Activated B cell treated with CpG ODN at 0.5 μM for 24 hours (primary cell): ENCODE results near the gene TTN. TPM values are rescaled to one million over a fixed set of nuclear protein-coding genes. Genes with fewer than 3 reads are reported as not detected.

Source experiments
- ATAC-seq: fragments of 200-7000 bp; cut with Tn5 transposase; one replicate; pipeline ENCODE4 v1.10.0; 2021; ENCODE audit warnings: low read depth, mild to moderate bottlenecking, moderate library complexity
- CTCF ChIA-PET: fragments of 350-600 bp; sonication (Branson Sonifier 250); formaldehyde crosslinking; loops from one replicate; lab custom pipeline; 2021; ENCODE audit warnings: antibody characterized with exemption; lab: Charles Lee
- POLR2A ChIA-PET: fragments of 350-600 bp; sonication (Branson Sonifier 250); formaldehyde crosslinking; loops from one replicate; lab custom pipeline; 2021; ENCODE audit warnings: antibody characterized with exemption; lab: Charles Lee
- DNase-seq: peaks from one replicate; pipeline ENCODE4 v3.0.0; 2022
- H3K27ac Mint-ChIP-seq: one replicate; pipeline ENCODE4 v1.8.0; 2020; ENCODE audit warnings: mixed read lengths
- H3K27me3 Mint-ChIP-seq: one replicate; pipeline ENCODE4 v1.8.0; 2021; ENCODE audit warnings: mixed read lengths
- H3K36me3 Mint-ChIP-seq: one replicate; pipeline ENCODE4 v1.8.0; 2021; ENCODE audit warnings: low read depth, mixed read lengths
- H3K4me1 Mint-ChIP-seq: one replicate; pipeline ENCODE4 v1.8.0; 2021; ENCODE audit warnings: mixed read lengths
- H3K4me3 Mint-ChIP-seq: one replicate; pipeline ENCODE4 v1.8.0; 2020; ENCODE audit warnings: mild to moderate bottlenecking, mixed read lengths
- H3K9me3 Mint-ChIP-seq: one replicate; pipeline ENCODE4 v1.8.0; 2020; ENCODE audit warnings: mixed read lengths
- CTCF ChIP-seq: fragments of 200-600 bp; IDR thresholded peaks from one replicate; pipeline ENCODE4 v1.8.0; 2022; ENCODE audit warnings: antibody characterized with exemption, mild to moderate bottlenecking
- intact Hi-C: fragments of 100-400 bp; cut with micrococcal nuclease; formaldehyde crosslinking; loops from one replicate; pipeline ENCODE4 v1.15.1; 2024
- total RNA-seq: library from RNA; stranded (reverse); gene quantifications from 2 replicates; pipeline ENCODE4 v1.2.3, GENCODE V29; 2022

TTN gene
- total RNA-seq, 1 donor from 2014 or later, result 40.0 TPM

- intact Hi-C loops, result no loop called here
- Mint-ChIP-seq H3K36me3 (peaks cover 60% of the 10 kb centered on the region), H3K27ac (no peak overlapping the region), H3K4me3 (no peak overlapping the region), H3K9me3 (no peaks in the 10 kb centered on the region), H3K4me1 (no peaks in the 10 kb centered on the region), H3K27me3 (no peaks in the 10 kb centered on the region)
- ChIA-PET CTCF (no interaction called here), POLR2A (no interaction called here)
- ATAC-seq (no peak), DNase-seq (no peak)
- TF ChIP-seq CTCF, result no peak
These were observed 177.8 kb downstream of the TTN start for GRCh38 chr2:178629463-178629862.

- intact Hi-C loops, result no loop called here
These were observed 178.6 kb downstream of the TTN start for GRCh38 chr2:178628605-178629004.

GRCh38 chr2:178627401-178627800 is 179.8 kb downstream of the TTN start:
- CTCF ChIA-PET, result no interaction called here
- intact Hi-C loops, result no loop called here
- ATAC-seq (no peak), DNase-seq (no peak)
- Mint-ChIP-seq H3K4me3 (no peak overlapping the region), H3K36me3 (peaks cover 61% of the 10 kb centered on the region), H3K4me1 (no peaks in the 10 kb centered on the region), H3K27me3 (no peaks in the 10 kb centered on the region), H3K9me3 (no peaks in the 10 kb centered on the region), H3K27ac (no peak overlapping the region)
- POLR2A ChIA-PET, result no interaction called here
- TF ChIP-seq CTCF, result no peak

More at GRCh38 chr2:178628605-178629004, 178.6 kb downstream of the TTN start:
- peaks cover 61% of the 10 kb centered on the region for H3K36me3 Mint-ChIP-seq
- H3K4me1 Mint-ChIP-seq, result no peaks in the 10 kb centered on the region
- H3K27ac Mint-ChIP-seq, result no peak overlapping the region
- no peak overlapping the region for H3K4me3 Mint-ChIP-seq
- no peak for TF ChIP-seq CTCF
- no peaks in the 10 kb centered on the region for H3K27me3 Mint-ChIP-seq
- DNase-seq (no peak), ATAC-seq (no peak)
- no peaks in the 10 kb centered on the region for H3K9me3 Mint-ChIP-seq
- POLR2A ChIA-PET, result no interaction called here
- CTCF ChIA-PET, result no interaction called here

- Mint-ChIP-seq H3K9me3 (no peaks in the 10 kb centered on the region), H3K36me3 (peaks cover 86% of the 10 kb centered on the region), H3K4me3 (no peak overlapping the region), H3K27ac (no peak overlapping the region), H3K4me1 (no peaks in the 10 kb centered on the region), H3K27me3 (no peaks in the 10 kb centered on the region)
- intact Hi-C loops, result no loop called here
- POLR2A ChIA-PET, result no interaction called here
- ATAC-seq (no peak), DNase-seq (no peak)
- TF ChIP-seq CTCF, result no peak
- CTCF ChIA-PET, result no interaction called here
These were observed 191.3 kb downstream of the TTN start for GRCh38 chr2:178615969-178616368.

GRCh38 chr2:178602901-178603300 is 204.3 kb downstream of the TTN start:
- CTCF ChIA-PET, result no interaction called here
- H3K4me1 Mint-ChIP-seq, result no peaks in the 10 kb centered on the region

More at GRCh38 chr2:178602901-178603300, 204.3 kb downstream of the TTN start:
- Mint-ChIP-seq H3K36me3 (peaks cover 79% of the 10 kb centered on the region), H3K27me3 (no peaks in the 10 kb centered on the region), H3K9me3 (no peaks in the 10 kb centered on the region), H3K27ac (no peak overlapping the region), H3K4me3 (no peak overlapping the region)
- ATAC-seq, result no peak
- no peak for DNase-seq
- TF ChIP-seq CTCF, result no peak
- intact Hi-C loops, result no loop called here
- POLR2A ChIA-PET, result no interaction called here
